ENCODE data around the gene CDX2. TPM values are rescaled to one million over a fixed set of nuclear protein-coding genes. Genes with fewer than 3 reads are reported as not detected.

Gene CDX2
- polyA plus RNA-seq (not detected in 2 replicates), polyA minus RNA-seq (not detected in 2 replicates)

- Histone ChIP-seq H3K4me3 (ENCODE audit: low read length) (peak within 1 kb of the TSS; percentile 51), H4K20me1 (ENCODE audit: insufficient read depth) (no peaks in the 10 kb centered on the region), H3K4me2 (ENCODE audit: low read length) (no peak within 1 kb of the TSS), H3K27me3 (ENCODE audit: insufficient read depth, low read depth, low read length) (peaks cover 100% of the 10 kb centered on the region), H3K9me3 (ENCODE audit: low read length) (no peaks in the 10 kb centered on the region), H3F3A (ENCODE audit: insufficient read depth, low read length, poor library complexity, severe bottlenecking) (no peaks in the 10 kb centered on the region), H3K9me2 (ENCODE audit: insufficient read depth, low read length) (no peaks in the 10 kb centered on the region), H3K27ac (ENCODE audit: low read length) (no peak within 1 kb of the TSS), H3K9ac (ENCODE audit: low read length) (no peak within 1 kb of the TSS), H3K79me2 (replicated peaks; ENCODE audit: insufficient read depth, low read length) (no peaks in the 10 kb centered on the region), H3K36me3 (ENCODE audit: insufficient read depth, low read length) (no peaks in the 10 kb centered on the region), H2AFZ (ENCODE audit: low read depth, low read length) (no peak within 1 kb of the TSS)
- TF ChIP-seq RAD21 (conservative IDR thresholded peaks at IDR 0.05): no peak
- TF ChIP-seq REST (IDR thresholded peaks at IDR 0.05; ENCODE audit: borderline replicate concordance): no peak
- peak; percentile 14 for TF ChIP-seq EZH2 (IDR thresholded peaks at IDR 0.05; ENCODE audit: borderline replicate concordance, insufficient read depth, low read length, poor library complexity, severe bottlenecking)
Observed at GRCh38 chr13:27969082-27969865, at the start of gene CDX2. CDX2 (minus strand) TSS chr13:27969315; CDS start chr13:27969006, 309 bp downstream.

GRCh38 chr13:28014301-28014700 is 45.2 kb upstream of the CDX2 start:
- Histone ChIP-seq H3K9me3 (ENCODE audit: low read length) (no peaks in the 10 kb centered on the region), H3K4me2 (ENCODE audit: low read length) (no peak overlapping the region), H3K9ac (ENCODE audit: low read length) (no peak overlapping the region), H3K27ac (ENCODE audit: low read length) (no peak overlapping the region), H3K9me2 (ENCODE audit: insufficient read depth, low read length) (no peaks in the 10 kb centered on the region), H4K20me1 (ENCODE audit: insufficient read depth) (no peaks in the 10 kb centered on the region), H2AFZ (ENCODE audit: low read depth, low read length) (no peak overlapping the region), H3K79me2 (replicated peaks; ENCODE audit: insufficient read depth, low read length) (no peaks in the 10 kb centered on the region), H3K27me3 (ENCODE audit: insufficient read depth, low read depth, low read length) (no peaks in the 10 kb centered on the region), H3K4me3 (ENCODE audit: low read length) (no peak overlapping the region), H3F3A (ENCODE audit: insufficient read depth, low read length, poor library complexity, severe bottlenecking) (no peaks in the 10 kb centered on the region), H3K36me3 (ENCODE audit: insufficient read depth, low read length) (no peaks in the 10 kb centered on the region)
- no peak for TF ChIP-seq EP300 (conservative IDR thresholded peaks at IDR 0.05; ENCODE audit: poor library complexity, severe bottlenecking)
- TF ChIP-seq EZH2 (IDR thresholded peaks at IDR 0.05; ENCODE audit: borderline replicate concordance, insufficient read depth, low read length, poor library complexity, severe bottlenecking): no peak
- TF ChIP-seq TAF1 (IDR thresholded peaks at IDR 0.05; ENCODE audit: low read depth): no peak
- TF ChIP-seq RAD21 (conservative IDR thresholded peaks at IDR 0.05): no peak
- no peak for TF ChIP-seq MXI1 (conservative IDR thresholded peaks at IDR 0.05; ENCODE audit: poor library complexity, severe bottlenecking)
- TF ChIP-seq CTCF (IDR thresholded peaks at IDR 0.05; ENCODE audit: poor library complexity, severe bottlenecking): no peak
- no peak for TF ChIP-seq SMC3 (conservative IDR thresholded peaks at IDR 0.05; ENCODE audit: poor library complexity)
- TF ChIP-seq POLR2AphosphoS5 (IDR thresholded peaks at IDR 0.05): no peak
- TF ChIP-seq REST (IDR thresholded peaks at IDR 0.05; ENCODE audit: borderline replicate concordance): no peak

Measured in neural cell (in vitro differentiated cells).